Neural cell (in vitro differentiated cells): ENCODE results near the gene CCDC24. TPM values are rescaled to one million over a fixed set of nuclear protein-coding genes. Genes with fewer than 3 reads are reported as not detected.

Experiments
- H2AFZ ChIP-seq: fragments of 200-600, 300-800 bp; sonication (generic), shearing (Covaris generic); 2 replicates; pipeline ENCODE4 v1.6.0; 2014; ENCODE audit warnings: low read depth, mild to moderate bottlenecking, antibody characterized with exemption, low read length, moderate library complexity
- H3F3A ChIP-seq: fragments of 200-600 bp; shearing (Covaris generic); 2 replicates; pipeline ENCODE4 v1.6.1; 2016; ENCODE audit warnings: mild to moderate bottlenecking, moderate library complexity, mixed read lengths, antibody characterized with exemption, low read length; ENCODE audit not compliant: insufficient read depth, poor library complexity, severe bottlenecking
- H3K27ac ChIP-seq: fragments of 200-600, 300-800 bp; sonication (generic), shearing (Covaris generic); 2 replicates; pipeline ENCODE4 v1.5.1; 2014; ENCODE audit warnings: mild to moderate bottlenecking, low read length, moderate library complexity
- H3K27me3 ChIP-seq: fragments of 300-800, 200-600 bp; sonication (generic), shearing (Covaris generic); 2 replicates; pipeline ENCODE4 v1.6.0; 2014; ENCODE audit warnings: mild to moderate bottlenecking, low read depth, low read length, moderate library complexity; ENCODE audit not compliant: insufficient read depth
- H3K36me3 ChIP-seq: fragments of 300-800, 200-600 bp; sonication (generic), shearing (Covaris generic); 2 replicates; pipeline ENCODE4 v1.5.1; 2014; ENCODE audit warnings: mild to moderate bottlenecking, antibody characterized with exemption, low read length, moderate library complexity; ENCODE audit not compliant: insufficient read depth
- H3K4me2 ChIP-seq: fragments of 300-800, 200-600 bp; sonication (generic), shearing (Covaris generic); 2 replicates; pipeline ENCODE4 v1.6.0; 2014; ENCODE audit warnings: mild to moderate bottlenecking, low read length
- H3K4me3 ChIP-seq: fragments of 300-800, 200-600 bp; sonication (generic), shearing (Covaris generic); 2 replicates; pipeline ENCODE4 v1.5.1; 2014; ENCODE audit warnings: mild to moderate bottlenecking, low read length, moderate library complexity
- H3K79me2 ChIP-seq: fragments of 200-600 bp; shearing (Covaris generic); replicated peaks from 2 replicates; pipeline ENCODE4 v1.6.0; 2014; ENCODE audit warnings: mild to moderate bottlenecking, low read length, moderate library complexity; ENCODE audit not compliant: insufficient read depth
- H3K9ac ChIP-seq: fragments of 300-800, 200-600 bp; sonication (generic), shearing (Covaris generic); 2 replicates; pipeline ENCODE4 v1.6.1; 2016; ENCODE audit warnings: mild to moderate bottlenecking, low read length, mixed read lengths
- H3K9me2 ChIP-seq: fragments of 200-600 bp; shearing (Covaris generic); 2 replicates; pipeline ENCODE4 v1.6.1; 2016; ENCODE audit warnings: mild to moderate bottlenecking, low read length, mixed read lengths; ENCODE audit not compliant: insufficient read depth
- H3K9me3 ChIP-seq: fragments of 200-600, 300-800 bp; sonication (generic), shearing (Covaris generic); 2 replicates; pipeline ENCODE4 v1.6.1; 2016; ENCODE audit warnings: mild to moderate bottlenecking, mixed run types, low read length, moderate library complexity, mixed read lengths
- H4K20me1 ChIP-seq: fragments of 200-600 bp; shearing (Covaris generic); 2 replicates; pipeline ENCODE4 v1.6.1; 2016; ENCODE audit warnings: mild to moderate bottlenecking, mixed run types; ENCODE audit not compliant: insufficient read depth
- EP300 ChIP-seq: fragments of 450-650 bp; conservative IDR thresholded peaks from 2 replicates; pipeline ENCODE4 v1.6.1; 2014; ENCODE audit warnings: antibody characterized with exemption, mild to moderate bottlenecking, moderate library complexity; ENCODE audit not compliant: poor library complexity, severe bottlenecking
- EZH2 ChIP-seq: fragments of 200-600, 300-800 bp; shearing (Covaris generic), sonication (generic); IDR thresholded peaks from 2 replicates; pipeline ENCODE4 v1.6.1; 2014; ENCODE audit warnings: antibody characterized with exemption, low read length, borderline replicate concordance, mild to moderate bottlenecking; ENCODE audit not compliant: insufficient read depth, poor library complexity, severe bottlenecking
- MXI1 ChIP-seq: fragments of 450-650 bp; conservative IDR thresholded peaks from 2 replicates; pipeline ENCODE4 v1.6.1; 2014; ENCODE audit warnings: antibody characterized with exemption, mild to moderate bottlenecking; ENCODE audit not compliant: poor library complexity, severe bottlenecking
- POLR2AphosphoS5 ChIP-seq: IDR thresholded peaks from 2 replicates; pipeline ENCODE4 v1.6.1; 2012
- RAD21 ChIP-seq: fragments of 450-650 bp; conservative IDR thresholded peaks from 2 replicates; pipeline ENCODE4 v1.6.1; 2014; ENCODE audit warnings: antibody characterized with exemption, mild to moderate bottlenecking, moderate library complexity
- SMC3 ChIP-seq: fragments of 450-650 bp; conservative IDR thresholded peaks from 2 replicates; pipeline ENCODE4 v1.6.1; 2014; ENCODE audit warnings: antibody characterized with exemption, mild to moderate bottlenecking, moderate library complexity; ENCODE audit not compliant: poor library complexity
- TAF1 ChIP-seq: IDR thresholded peaks from 2 replicates; pipeline ENCODE4 v1.6.1; 2012; ENCODE audit warnings: low read depth
- polyA plus RNA-seq: library from polyadenylated mRNA; depleted of rRNA; stranded (reverse); fragments of >200 nt; gene quantifications from 2 replicates; pipeline ENCODE4 v1.2.3, GENCODE V29; 2014
- TF ChIP-seq, protein P1 (sequence below): fragments of 450-650 bp; IDR thresholded peaks from 2 replicates; pipeline ENCODE4 v1.5.1; 2014; ENCODE audit warnings: antibody characterized with exemption, mild to moderate bottlenecking, moderate library complexity; ENCODE audit not compliant: poor library complexity, severe bottlenecking
- TF ChIP-seq, protein P2 (sequence below): IDR thresholded peaks from 2 replicates; pipeline ENCODE4 v1.6.1; 2012; ENCODE audit warnings: borderline replicate concordance

The CCDC24 gene
- polyA plus RNA-seq, 1 donor from 2014 or later, result 16.5 TPM

DNA sequence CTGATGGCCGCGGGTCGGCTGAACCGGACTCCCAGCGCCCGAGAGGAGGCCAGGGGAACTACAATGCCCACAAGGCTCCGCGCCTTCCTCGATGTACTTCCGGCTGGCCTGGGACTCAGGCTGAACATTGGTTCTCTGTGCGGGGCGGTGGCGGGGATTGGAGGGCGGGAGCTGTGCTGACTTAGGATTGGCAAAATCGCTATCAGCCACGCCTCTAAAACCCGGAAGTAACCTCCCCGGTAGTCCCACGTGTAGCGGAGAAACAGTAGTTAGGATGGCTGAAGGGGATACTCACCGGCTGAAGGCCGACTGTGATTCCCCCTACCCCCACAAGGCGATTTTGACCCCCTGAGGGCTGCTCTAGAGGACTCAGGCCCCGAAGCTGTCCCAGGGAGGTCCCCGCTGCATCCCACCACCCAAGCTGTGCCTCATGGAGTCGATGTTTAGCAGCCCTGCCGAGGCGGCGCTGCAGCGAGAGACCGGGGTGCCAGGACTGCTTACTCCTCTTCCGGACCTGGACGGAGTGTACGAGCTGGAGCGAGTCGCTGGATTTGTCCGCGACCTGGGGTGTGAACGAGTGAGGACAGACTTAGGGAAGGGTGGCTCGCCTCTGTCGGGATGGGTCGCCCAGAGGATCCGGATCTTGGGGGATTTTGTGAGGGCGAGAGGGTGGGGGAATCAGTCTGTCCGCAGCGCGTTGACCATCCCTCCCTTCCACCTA lies 21.5 kb upstream of the CCDC24 start, which contains the start of gene DPH2:
DPH2 (plus strand) TSS at position 265 of the 721 bp plus-strand sequence; CDS start at position 431, 166 bp downstream.
- Histone ChIP-seq H3K27me3 (no peaks in the 10 kb centered on the region), H3K4me3 (peak within 1 kb of the TSS; percentile 85), H3K4me2 (peak within 1 kb of the TSS; percentile 94), H3K79me2 (peaks cover under 1% of the 10 kb centered on the region), H3K9ac (peak within 1 kb of the TSS; percentile 60), H3K9me2 (no peaks in the 10 kb centered on the region), H3K36me3 (no peaks in the 10 kb centered on the region), H3K27ac (no peak within 1 kb of the TSS), H2AFZ (peak within 1 kb of the TSS; percentile 42), H3K9me3 (no peaks in the 10 kb centered on the region), H3F3A (no peaks in the 10 kb centered on the region), H4K20me1 (no peaks in the 10 kb centered on the region)
- no peak for TF ChIP-seq EZH2
- no peak for TF ChIP-seq RAD21
- no peak for TF ChIP-seq TAF1
- TF ChIP-seq MXI1, result peak; percentile 99
- no peak for TF ChIP-seq EP300
- no peak for TF ChIP-seq SMC3
- TF ChIP-seq, protein P1, sequence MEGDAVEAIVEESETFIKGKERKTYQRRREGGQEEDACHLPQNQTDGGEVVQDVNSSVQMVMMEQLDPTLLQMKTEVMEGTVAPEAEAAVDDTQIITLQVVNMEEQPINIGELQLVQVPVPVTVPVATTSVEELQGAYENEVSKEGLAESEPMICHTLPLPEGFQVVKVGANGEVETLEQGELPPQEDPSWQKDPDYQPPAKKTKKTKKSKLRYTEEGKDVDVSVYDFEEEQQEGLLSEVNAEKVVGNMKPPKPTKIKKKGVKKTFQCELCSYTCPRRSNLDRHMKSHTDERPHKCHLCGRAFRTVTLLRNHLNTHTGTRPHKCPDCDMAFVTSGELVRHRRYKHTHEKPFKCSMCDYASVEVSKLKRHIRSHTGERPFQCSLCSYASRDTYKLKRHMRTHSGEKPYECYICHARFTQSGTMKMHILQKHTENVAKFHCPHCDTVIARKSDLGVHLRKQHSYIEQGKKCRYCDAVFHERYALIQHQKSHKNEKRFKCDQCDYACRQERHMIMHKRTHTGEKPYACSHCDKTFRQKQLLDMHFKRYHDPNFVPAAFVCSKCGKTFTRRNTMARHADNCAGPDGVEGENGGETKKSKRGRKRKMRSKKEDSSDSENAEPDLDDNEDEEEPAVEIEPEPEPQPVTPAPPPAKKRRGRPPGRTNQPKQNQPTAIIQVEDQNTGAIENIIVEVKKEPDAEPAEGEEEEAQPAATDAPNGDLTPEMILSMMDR, result no peak
- TF ChIP-seq, protein P2, sequence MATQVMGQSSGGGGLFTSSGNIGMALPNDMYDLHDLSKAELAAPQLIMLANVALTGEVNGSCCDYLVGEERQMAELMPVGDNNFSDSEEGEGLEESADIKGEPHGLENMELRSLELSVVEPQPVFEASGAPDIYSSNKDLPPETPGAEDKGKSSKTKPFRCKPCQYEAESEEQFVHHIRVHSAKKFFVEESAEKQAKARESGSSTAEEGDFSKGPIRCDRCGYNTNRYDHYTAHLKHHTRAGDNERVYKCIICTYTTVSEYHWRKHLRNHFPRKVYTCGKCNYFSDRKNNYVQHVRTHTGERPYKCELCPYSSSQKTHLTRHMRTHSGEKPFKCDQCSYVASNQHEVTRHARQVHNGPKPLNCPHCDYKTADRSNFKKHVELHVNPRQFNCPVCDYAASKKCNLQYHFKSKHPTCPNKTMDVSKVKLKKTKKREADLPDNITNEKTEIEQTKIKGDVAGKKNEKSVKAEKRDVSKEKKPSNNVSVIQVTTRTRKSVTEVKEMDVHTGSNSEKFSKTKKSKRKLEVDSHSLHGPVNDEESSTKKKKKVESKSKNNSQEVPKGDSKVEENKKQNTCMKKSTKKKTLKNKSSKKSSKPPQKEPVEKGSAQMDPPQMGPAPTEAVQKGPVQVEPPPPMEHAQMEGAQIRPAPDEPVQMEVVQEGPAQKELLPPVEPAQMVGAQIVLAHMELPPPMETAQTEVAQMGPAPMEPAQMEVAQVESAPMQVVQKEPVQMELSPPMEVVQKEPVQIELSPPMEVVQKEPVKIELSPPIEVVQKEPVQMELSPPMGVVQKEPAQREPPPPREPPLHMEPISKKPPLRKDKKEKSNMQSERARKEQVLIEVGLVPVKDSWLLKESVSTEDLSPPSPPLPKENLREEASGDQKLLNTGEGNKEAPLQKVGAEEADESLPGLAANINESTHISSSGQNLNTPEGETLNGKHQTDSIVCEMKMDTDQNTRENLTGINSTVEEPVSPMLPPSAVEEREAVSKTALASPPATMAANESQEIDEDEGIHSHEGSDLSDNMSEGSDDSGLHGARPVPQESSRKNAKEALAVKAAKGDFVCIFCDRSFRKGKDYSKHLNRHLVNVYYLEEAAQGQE, result no peak
- TF ChIP-seq POLR2AphosphoS5, result peak; percentile 62

DNA sequence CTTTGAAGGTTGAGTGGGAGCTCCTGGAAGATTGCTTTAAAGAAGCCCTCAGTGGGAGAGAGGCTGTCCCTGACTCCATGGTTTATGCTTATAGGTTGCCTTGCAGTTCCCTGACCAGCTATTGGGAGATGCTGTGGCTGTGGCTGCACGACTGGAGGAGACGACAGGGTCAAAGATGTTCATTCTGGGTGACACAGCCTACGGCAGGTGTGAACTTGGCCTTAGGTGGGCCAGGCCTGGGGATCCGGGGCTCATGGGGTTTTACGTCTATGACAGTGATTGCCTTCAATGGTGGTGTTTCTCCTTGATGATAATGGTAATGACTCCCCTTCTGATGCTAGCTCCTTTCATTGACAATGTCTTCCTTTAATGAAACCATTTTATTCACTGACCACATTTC lies 20.9 kb upstream of the CCDC24 start:
- no peak overlapping the region for H3K27ac ChIP-seq
- H3K27me3 ChIP-seq, result no peaks in the 10 kb centered on the region
- peak overlapping the region; percentile 85 for H3K4me3 ChIP-seq
- H3K36me3 ChIP-seq, result no peaks in the 10 kb centered on the region
- H2AFZ ChIP-seq, result no peak overlapping the region
- peak overlapping the region; percentile 28 for H3K4me2 ChIP-seq
- H3F3A ChIP-seq, result no peaks in the 10 kb centered on the region
- peaks cover 6% of the 10 kb centered on the region for H3K79me2 ChIP-seq
- H3K9me2 ChIP-seq, result no peaks in the 10 kb centered on the region
- H3K9me3 ChIP-seq, result no peaks in the 10 kb centered on the region
- TF ChIP-seq, protein P2, result no peak
- TF ChIP-seq MXI1, result no peak
- no peak for TF ChIP-seq POLR2AphosphoS5
- no peak for TF ChIP-seq SMC3
- no peak for TF ChIP-seq TAF1
- TF ChIP-seq, protein P1, result no peak
- TF ChIP-seq EZH2, result no peak
- no peak for TF ChIP-seq EP300
- TF ChIP-seq RAD21, result no peak
- peak overlapping the region; percentile 60 for H3K9ac ChIP-seq
- peaks cover 2% of the 10 kb centered on the region for H4K20me1 ChIP-seq
